Superior temporal gyrus (tissue), 1 donor: Measurements from ENCODE around the gene DNASE1.

Experiments used
- DNase-seq: peaks from one replicate; pipeline ENCODE4 v3.0.0-alpha.2; 2016; ENCODE audit errors: extremely low spot score

The DNASE1 gene

GRCh38 chr16:3696425-3697218, 42.1 kb downstream of the DNASE1 start:
- no peak for DNase-seq

GRCh38 chr16:3698941-3699340, 44.5 kb downstream of the DNASE1 start:
- DNase-seq, result no peak

DNA sequence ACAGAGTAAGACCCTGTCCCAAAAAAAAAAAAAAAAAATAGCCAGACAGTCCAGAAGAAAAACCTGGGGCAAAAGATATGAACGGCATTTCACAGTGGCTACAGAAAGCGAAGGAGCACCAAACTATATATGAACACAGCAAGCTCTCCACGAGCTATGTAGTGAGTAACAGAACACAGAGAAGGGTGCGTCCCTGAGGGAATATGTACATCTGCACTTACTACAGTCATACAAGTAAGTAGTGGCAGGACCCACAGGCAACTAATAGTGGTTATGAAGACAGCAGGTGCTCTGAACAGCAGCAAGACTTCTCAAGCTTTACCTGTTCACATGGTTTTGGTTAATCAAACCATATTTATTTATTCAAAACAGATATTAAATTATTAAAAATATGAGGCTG, 47.0 kb downstream of the DNASE1 start:
- DNase-seq, result no peak

DNA sequence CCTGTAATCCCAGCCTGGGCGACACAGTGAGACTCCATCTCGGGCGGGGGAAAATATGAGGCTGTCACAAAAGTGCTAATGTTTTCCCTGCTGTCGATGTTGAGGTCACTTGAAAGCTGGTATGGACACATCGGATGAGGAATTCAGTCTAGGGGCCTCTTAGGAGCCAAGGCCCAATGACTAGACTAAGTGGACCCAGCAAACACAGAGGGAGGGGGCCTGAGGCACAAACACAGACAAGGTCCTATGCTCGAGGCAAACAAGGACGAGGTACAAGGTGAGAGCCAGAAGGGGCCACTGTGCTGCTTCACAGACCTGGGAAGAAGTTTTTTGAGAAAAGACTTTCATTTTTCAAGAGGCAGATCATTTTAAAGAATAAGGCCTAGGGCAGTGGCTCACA, 47.6 kb downstream of the DNASE1 start:
- DNase-seq, result no peak

DNA sequence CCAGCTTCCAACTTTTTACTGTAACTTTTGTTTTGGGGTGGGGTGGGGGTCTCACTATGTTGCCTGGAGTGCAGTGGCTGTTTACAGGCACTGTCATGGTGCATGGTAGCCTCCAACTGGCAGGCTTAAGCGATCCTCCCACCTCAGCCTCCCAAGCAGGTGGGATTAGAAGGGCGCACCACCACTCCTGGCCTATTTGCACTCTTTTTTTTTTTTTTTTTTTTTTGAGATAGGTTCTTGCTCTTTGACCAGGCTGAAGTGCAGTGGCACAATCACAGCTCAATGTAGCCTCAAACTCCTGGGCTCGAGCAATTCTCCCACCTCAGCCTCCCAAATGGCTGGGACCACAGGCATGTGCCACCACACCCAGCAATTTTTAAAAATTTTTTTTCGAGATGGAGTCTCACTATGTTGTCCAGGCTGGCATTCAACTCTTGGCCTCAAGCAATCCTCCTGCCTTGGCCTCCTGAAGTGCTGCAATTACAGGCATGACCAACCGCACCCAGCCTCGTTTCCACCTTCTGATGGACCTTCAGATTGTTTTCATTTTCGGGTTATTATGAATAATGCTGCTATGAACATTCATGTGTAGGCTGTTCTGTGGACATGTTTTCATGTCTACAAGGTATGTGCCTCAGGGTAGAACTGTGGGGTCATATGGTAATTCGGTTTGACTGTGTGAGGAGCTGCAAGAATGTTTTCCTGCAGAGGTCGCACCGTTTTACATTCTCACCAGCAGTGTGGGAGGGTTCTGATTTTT, 51.9 kb downstream of the DNASE1 start:
- no peak for DNase-seq
